Cortex of kidney (tissue), 1 donor: ENCODE data around the gene CALD1.

Source experiments
- DNase-seq: peaks from one replicate; lab custom pipeline; 2025; lab: John Stamatoyannopoulos, UW

CALD1 gene

DNA sequence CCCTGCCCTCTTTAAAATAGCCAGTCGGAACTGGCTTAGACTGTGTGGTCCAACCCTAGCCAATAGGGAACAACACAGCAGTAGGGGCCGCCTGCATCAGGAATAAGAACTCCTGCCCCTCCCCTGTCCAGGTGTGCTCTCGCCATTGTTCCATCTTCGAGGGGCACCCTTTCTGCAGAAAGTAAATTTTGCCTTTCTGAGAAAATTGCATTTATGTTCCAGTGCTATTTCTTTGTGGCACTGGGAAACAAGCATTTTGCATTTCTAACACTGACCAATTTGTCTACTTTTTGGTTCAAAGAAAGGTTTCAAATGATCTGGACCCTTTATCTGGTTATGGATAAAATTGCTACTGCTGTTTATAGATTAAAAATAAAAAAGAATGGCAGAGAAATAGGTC lies 116.6 kb downstream of the CALD1 start:
- no peak for DNase-seq

DNA sequence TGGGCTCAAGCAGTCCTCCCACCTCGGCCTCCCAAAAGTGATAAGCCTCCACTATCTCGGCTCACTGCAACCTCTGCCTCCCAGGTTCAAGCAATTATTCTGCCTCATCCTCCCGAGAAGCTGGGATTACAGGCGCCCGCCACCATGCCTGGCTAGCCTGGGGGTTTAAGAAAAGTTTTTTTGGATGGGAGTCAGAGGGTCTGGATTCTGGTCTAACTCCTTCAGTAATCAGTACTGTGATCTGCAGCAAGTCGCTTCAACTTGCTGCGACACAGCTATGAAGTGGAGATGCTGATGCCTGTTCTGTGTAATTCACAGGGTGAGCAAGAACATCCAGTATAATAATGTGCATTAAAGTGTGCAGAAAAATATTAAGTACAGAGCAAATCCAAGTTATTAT lies 118.5 kb downstream of the CALD1 start:
- DNase-seq = no peak

DNA sequence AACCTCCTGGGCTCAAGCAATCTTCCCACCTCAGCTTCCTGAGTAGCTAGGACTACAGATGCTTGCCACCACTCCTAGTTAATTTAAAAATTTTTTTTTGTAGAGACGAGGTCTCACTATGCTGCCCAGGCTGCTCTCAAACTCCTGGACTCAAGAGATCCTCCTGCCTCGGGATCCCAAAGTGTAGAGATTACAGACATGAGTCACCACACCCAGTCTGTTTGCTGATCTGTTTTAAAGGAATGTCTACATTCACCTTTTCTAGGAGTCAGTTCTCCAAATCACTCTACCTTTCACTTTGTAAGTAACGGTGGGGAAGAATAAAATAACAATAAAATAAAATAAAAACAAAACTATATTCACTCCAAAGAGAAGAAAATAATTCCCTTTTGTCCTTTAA lies 120.3 kb downstream of the CALD1 start:
- no peak for DNase-seq

DNA sequence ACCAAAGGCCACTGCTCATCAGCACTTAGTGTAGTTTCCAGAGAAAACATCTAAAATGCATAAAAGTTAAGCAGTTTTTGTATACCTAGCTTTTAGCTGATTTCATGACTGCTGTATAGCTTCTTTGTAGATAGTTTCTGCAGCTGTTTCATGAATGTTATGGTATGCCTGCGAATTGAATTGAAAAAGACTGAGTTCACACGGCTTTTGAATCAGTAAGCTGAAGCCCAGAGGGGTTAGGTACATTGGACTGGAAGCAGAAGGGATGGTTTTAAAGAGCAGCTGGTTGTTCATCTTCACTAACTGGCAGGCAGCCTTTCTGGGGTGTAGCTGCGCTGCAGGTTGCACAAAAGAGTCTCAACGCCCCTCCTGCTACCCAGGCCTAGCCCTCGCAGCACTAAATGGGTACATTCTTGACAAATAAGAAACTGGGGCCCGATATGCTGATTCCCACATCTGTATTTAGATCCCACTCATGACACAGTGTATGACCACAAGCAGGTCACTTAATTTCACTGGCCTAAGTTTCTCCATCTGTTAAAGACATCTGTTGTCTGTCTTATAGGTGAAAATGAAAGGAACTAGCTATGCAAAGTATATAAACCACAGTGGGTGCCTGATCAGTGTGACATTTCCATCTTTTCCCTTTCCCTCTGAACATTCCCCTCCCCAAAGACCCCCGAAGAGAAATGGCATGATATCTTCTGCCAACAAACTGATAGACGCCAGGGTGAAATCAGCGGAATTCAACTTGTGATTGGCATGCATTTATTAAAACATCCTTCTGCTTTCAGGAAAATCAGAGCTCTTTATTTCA lies 120.9 kb downstream of the CALD1 start:
- no peak for DNase-seq

DNA sequence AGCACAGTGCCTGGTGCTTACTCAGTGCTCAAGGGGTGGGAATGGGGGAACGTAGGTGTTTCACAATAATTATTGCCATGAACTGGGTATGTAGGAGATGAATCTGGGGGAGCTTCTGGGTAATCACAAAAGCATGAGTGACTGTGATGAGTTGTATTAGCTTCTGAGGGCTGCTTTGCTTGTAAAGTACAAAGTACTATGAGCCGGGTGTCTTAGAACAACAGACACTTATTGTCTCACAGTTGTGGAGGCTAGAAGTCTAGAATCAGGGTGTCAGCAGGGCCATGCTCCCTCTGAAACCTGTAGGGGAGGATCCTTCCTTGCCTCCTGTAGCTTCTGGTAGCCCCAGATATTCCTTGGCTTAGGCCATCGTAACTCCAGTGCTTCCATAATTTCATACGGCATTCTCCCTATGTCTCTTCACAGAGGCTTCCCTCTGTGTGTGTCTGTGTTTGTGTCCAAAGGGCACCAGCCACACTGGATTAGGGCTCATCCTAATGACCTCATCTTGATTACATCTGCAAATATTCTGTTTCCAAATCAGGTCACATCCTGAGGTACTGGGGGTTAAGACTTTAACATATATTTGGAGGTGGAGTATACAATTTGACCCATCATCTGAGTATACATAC lies 122.1 kb downstream of the CALD1 start:
- DNase-seq = no peak

DNA sequence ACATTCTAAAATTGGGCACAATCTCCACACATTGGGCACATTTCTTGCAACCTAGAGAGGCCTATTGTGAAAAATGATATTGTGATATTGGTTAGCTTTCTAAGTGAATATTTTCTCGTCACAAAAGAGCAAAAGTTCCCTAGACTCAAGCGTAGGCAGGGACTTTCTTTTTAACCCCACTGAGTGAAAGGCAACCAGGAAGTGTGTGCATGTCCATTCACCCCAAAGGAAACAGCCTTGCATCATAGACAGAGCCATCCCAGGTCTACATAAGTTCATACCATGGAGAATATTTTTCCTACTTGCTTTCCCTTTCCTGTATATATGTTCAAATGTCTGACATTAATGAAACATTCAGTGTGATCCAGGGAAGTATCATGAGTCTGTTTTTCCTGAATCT lies 122.6 kb downstream of the CALD1 start:
- no peak for DNase-seq

DNA sequence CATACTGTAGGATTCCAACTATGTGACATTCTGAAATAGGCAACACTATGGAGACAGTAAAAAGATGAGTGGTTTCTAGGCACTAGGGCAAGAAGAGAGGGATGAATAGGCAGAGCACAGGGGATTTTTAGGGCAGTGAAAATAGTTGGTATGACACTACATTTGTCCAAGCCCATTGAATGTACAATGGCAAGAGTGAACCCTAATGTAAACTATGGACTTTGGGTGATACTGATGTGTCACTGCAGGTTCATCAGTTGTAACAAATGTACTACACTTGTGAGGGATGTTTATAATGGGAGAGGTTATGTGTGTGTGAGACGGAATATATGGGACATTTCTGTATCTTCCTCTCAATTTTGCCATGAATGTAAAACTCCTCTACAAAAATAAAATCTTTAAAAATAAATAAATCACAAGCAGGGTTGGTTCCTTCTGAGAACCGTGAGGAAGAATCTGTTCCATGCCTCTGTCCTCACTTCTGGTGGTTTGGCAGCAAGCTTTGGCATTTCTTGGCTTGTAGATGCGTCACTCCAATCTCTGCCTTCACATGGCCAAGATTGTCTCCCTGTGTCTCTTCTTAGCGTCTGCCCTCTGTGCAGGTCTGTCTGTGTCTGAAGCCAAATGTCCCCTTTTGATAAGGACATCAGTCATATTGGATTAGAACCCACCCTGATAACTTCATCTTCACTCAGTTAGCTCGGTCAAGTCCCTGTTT lies 123.8 kb downstream of the CALD1 start:
- no peak for DNase-seq

DNA sequence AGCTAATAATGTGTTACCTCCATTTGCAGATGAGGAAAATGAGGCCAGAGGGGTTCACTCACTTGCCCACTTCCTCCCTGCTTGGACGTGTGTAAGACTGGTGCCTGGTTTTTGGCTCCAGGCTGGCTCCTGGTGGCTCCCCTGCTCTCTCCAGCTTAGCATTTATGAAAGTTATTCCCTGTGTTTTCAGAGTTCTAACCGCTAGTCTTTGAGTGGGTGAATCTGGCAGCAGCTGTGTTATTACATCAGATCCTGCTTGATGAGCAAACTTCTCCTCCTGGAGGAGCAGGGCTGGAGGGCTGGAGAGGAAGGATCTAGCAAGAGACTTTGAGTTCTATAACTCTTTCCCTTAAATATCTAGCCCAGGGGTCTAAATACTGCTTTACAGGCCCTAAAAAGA lies 125.9 kb downstream of the CALD1 start:
- no peak for DNase-seq

DNA sequence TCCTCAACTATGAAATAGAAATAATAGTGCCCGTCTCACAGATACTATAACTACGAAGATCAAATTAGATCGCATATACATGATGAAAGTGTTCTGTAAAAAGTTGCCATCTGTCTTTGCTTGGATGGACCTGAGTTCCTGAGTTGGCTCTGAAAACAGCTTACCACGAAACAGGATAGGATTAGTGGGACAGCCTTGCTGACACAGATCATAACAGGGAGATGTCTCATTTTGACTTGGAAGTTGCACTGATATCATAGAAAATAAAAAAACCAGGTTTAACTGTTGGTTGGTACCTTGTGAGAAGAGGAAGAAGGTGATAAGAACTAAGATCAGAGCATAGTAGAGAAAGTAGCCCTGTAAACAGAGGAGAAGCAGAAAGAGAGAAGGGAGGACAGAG lies 127.6 kb downstream of the CALD1 start:
- DNase-seq = no peak

DNA sequence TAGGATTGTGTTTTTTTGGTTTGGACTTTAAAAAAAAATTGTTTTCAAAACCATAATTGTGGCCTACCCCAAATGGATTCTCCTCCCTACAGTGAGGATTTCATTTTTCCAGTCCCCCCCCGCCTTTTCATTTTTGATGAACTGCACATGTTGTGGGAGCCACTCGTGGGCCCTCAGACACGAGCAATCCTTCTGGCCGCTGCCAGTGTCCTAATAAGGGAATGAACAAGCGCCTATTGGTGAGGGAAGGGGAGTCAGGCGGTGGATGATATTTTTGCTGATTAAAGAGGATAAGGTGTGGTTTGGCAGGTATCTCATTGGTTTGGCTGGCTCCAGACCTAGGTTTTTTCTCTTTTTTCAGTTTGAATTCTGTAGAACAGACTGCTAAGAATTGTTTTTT lies 128.2 kb downstream of the CALD1 start:
- DNase-seq = no peak

DNA sequence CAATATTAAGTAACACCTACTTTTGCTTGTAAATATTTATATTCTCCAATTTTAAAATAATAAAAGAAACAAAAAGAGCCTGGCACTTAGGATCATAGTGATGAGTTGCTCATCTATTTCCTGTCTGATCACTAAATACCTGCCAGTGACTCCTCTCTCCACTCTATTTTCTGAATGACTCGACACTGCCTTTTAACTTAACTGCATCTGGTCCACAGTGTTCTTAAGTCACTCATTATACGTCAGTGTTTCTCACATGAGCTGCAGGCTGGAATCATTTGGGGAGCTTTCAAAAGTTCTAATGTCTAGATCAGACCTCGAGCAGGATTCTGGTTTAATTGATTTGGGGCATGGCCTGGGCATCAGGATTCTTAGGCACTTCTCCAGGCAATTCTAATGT lies 128.9 kb downstream of the CALD1 start:
- DNase-seq = no peak

DNA sequence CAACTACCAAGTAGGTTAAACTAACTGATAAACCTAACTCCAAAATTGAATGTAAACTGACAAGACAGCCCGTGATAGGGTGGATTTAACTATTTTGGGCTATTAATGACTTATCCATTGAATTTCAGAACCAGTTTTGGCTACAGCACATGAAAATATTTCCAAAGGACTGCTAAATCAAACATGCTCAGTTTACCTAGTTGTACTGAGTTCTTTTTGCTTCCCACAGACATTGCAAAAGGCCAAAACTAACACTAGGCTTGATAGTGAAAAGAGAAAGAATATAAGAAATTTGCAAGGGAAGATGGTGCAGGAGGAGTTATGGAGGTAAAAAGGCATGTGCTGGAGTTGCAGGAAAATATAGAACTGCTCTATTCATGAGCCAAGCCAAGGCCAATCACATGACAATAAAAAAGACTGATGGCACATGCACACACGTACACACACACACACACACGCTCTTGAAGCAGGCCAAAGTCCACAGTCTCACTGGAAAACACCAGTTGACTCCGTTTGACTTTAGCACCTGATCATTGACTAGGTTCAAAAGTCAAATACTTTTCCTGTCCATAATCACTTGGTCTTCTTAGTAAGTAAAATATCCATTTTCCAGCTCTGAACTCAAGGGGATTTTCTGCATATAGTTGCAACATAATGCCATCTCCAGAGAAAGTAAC lies 130.9 kb downstream of the CALD1 start:
- DNase-seq = no peak

DNA sequence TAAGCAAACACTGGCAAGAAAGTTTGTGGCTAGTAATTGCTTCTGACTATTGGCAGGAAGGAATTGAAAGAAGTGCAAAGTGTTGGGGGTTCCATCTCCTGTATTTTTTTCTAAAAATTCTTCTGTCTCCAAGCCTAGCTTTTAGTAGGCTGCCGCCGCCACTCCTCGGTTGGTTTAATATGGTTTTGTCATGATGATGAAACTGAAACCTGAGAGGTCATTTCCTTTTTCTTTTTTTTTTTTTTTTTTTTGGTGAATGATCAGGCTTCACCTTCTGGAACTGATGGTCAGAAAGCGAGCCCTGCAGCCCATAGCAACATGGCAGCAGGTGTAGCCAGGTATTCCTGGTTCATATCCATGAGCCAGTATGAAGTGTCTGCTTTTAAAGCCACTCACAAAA lies 131.5 kb downstream of the CALD1 start:
- no peak for DNase-seq

DNA sequence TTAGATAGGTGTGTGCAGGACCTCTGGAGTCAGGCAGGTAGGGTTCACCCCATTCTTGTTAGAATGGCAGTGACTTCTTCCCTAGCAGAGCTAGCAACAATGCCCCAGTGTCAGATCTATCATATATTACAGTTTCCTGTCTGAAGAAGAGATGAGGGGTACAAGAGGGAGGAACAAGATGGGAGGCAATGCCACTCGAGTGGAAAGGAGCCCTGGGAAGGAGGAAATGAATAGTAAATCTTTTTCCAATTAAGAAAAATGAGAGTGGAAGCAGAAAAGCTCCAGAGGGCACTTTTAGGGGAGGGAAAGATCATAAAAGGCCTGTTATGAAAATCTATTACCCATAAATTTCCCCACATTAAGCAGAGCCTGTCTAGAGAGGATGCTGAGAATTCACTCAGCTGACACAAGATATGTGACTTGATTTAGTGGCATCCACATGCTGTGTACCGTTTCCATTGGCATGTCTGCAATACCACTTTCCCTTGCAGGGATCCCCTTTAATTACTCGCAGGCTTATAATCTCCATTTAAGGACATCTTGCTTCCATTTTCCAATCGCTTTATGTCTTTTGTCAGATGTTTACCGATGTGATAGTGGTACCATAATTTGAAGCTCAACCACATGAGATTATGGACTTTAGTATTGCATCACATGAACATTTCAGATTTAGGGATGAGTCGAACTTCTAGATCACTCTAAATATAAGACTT lies 136.9 kb downstream of the CALD1 start:
- no peak for DNase-seq

DNA sequence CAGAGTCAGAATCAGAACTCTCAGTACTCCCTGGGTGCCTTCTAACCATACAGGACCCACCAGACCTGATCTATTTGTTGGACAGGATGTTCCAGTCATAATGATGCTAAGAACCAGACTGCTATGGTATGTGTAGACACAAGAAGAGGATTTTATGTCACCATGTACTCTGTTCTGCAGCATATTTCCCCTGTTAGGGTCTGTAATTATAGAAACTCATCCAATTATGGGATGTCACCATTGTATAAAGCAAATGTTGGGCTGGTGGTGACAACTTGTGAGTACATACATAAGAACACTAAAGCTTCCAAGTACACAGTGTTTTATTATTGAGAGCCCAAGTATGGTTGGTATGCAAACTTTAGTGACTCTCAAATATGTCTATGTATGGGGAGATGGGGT lies 139.8 kb downstream of the CALD1 start:
- no peak for DNase-seq

DNA sequence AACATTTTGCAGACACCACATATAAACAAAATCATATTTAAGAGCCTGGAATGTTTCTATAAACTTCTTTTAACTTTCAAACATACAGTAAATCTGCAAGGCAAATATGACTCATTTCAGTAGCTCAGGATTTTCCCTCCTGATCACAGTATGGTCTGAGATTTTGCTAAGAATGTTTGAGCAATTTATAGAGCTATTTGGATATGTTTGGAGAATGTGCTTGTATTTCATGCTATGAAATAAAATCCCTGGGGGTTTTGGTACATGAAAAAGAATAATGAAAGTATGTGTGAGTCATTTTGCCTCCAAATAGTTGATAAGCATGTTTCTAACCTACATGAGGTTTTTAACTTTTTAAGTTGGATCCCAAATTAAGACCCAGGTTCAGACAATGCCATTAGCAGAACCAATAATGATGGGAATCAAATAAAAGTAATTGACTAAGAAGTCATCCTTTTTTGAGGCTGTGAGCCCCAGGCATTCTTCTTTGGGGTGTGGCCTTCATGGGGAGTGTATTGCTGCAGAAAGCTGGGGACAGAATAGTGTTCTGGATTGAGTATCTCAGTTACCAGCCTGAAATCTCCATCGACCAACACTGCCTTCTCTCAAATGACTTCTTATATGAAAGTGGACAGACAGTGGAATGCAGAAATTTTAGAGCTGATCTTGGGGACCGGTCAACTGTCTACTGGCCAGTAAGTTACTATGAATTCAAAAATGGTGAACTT lies 140.8 kb downstream of the CALD1 start:
- DNase-seq = no peak

DNA sequence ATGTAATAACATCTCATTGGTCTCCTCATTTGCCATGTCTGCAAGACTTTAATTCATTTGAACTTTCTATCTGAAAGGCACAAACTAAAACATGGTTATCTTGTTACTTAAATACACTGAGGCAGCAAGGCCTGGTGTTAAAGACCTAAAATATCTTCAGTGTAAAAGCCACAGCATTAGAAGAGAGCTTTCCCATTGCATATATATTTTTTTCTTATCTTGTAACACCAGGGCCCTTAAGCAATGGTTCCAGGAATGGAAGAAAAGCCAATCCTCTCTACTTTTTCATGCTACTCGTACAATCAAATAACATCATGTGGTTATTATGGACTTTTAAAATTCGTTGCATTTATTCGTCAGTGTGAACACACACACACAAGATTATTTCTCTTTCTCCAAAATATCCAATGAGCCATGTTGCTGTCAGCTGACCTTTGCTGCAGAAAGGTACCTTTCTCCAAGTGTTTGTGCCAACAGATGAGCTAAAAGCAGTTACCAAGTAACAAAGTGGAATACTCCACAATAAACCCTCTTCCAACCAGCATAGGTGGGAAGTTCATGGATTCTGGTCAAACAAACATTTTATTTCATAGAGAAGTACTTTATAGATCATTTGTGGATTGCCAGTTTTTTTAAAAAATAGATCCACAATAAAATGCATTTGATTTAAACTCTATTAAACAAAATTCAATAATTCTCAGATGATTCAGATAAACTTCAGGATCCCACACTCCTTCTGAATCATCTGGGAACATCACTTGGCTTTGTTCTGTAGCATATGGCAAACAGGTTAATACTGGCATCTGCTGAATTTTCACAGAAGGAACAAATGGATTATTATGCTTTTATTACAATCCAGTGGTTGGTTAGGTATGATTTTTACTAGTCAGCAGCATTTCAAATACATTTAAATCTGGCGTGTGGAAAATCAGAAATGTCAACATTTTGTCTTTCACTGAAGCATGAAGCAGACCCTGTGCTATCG lies 143.6 kb downstream of the CALD1 start:
- no peak for DNase-seq

DNA sequence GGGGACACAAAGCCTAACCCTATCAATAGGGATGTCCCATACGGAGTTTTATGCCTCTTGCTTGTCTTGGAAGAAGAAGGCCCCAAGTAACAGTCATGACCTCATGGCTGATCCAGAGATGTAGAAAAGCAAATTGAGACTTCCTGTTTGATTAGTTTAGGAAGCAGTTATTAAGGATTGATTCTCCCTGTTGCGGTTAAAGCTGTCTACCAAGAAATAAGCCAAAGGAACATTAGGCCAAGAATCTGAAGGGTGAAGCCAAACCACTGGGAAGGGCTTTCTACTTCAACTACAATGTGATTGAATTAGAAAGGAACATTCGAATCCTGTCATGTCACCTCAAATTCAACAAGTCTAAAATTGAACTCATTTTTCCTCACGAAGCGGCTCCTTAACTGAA lies 146.3 kb downstream of the CALD1 start:
- no peak for DNase-seq

DNA sequence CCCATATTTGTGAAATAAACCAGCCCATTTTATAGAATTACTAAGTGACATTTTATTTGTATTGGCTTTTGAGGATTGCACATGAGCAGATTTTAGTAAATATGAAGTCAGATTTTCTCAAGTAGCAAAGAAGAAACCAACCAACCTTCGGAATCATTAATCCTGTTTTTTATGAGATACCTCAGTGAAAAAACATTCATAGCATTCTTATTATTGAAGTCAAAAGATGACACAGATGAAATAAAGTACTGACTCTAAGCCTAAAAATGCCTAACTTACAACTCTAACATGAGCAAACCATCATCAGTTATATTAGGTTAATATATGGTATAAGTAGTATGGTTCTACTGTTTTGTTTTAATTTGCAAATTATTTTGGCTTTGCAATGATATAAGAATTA lies 147.0 kb downstream of the CALD1 start:
- no peak for DNase-seq

DNA sequence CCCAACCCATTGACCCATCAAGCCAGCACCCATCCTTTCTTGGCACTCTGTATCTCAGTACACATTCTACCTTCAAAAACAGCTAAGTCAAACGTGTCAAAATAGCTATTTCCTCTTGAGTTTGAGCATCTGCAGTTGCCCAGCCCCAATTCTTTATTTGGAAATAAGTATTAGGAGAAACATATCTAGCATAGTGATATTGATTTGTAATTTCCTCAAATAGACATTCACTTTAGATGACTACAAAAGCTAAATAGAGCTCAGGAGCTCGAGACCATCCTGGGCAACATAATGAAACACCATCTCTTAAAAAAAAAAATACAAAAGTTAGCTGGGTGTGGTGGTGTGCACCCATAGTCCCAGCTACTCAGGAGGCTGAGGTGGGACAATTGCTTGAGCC lies 147.6 kb downstream of the CALD1 start:
- no peak for DNase-seq
